Activated CD8-positive, alpha-beta memory T cell treated with anti-CD3 and anti-CD28 coated beads for 1 hour (primary cell): ENCODE data around the gene KCTD15.
"Not testable (repeated sequence)": the region's sequence is repeated elsewhere in the genome, so short reads cannot be mapped to it uniquely, and the experiment has no call there.

Experiments
- DNase-seq, 2 donors: peaks; one replicate each; pipeline ENCODE4 v3.0.0-alpha.2; 2020; ENCODE audit warnings: low read depth in 1 of 2; ENCODE audit errors: extremely low read depth in 1 of 2

KCTD15 gene

GRCh38 chr19:33812388-33813330, 16.0 kb downstream of the KCTD15 start:
- DNase-seq = no peak

- DNase-seq = no peak
These were observed 16.9 kb downstream of the KCTD15 start for GRCh38 chr19:33813391-33814101.

GRCh38 chr19:33814181-33815165, 17.8 kb downstream of the KCTD15 start:
- no peak for DNase-seq

- no peak for DNase-seq
These were observed 19.0 kb downstream of the KCTD15 start for GRCh38 chr19:33815380-33816340.

- no peak for DNase-seq
These were observed 21.7 kb downstream of the KCTD15 start for GRCh38 chr19:33818411-33818810.

- not testable (repeated sequence) for DNase-seq
These were observed 22.4 kb downstream of the KCTD15 start for GRCh38 chr19:33819078-33819477.

- no peak for DNase-seq
These were observed 22.8 kb downstream of the KCTD15 start for GRCh38 chr19:33819506-33819879.

GRCh38 chr19:33819880-33820781, 23.5 kb downstream of the KCTD15 start:
- DNase-seq = no peak

- DNase-seq = no peak
These were observed 25.2 kb downstream of the KCTD15 start for GRCh38 chr19:33821871-33822270.

GRCh38 chr19:33823341-33823740, 26.7 kb downstream of the KCTD15 start:
- no peak for DNase-seq

- DNase-seq = no peak
These were observed 28.9 kb downstream of the KCTD15 start for GRCh38 chr19:33825556-33825955.

GRCh38 chr19:33826521-33826920, 29.9 kb downstream of the KCTD15 start:
- no peak for DNase-seq

- no peak for DNase-seq
These were observed 31.8 kb downstream of the KCTD15 start for GRCh38 chr19:33828266-33829075.

- no peak for DNase-seq
These were observed 33.6 kb downstream of the KCTD15 start for GRCh38 chr19:33830264-33830663.

GRCh38 chr19:33831825-33832224, 35.2 kb downstream of the KCTD15 start:
- no peak for DNase-seq

GRCh38 chr19:33832633-33833032, 36.0 kb downstream of the KCTD15 start:
- no peak for DNase-seq

- no peak for DNase-seq
These were observed 43.7 kb downstream of the KCTD15 start for GRCh38 chr19:33840382-33840781.

- DNase-seq = no peak
These were observed 44.1 kb downstream of the KCTD15 start for GRCh38 chr19:33840783-33841182.
